DOHH2 (cell line): ENCODE data around the gene PORCN.

ENCODE experiments used
- EZH2phosphoT487 ChIP-seq: fragments of 200-600 bp; sonication (generic); IDR thresholded peaks from 2 replicates; pipeline ENCODE4 v1.6.1; 2017; ENCODE audit warnings: borderline replicate concordance, mild to moderate bottlenecking, antibody characterized with exemption, low read length, moderate library complexity, mixed read lengths
- TF ChIP-seq, protein P1 (sequence below): fragments of 200-600 bp; sonication (generic); IDR thresholded peaks from one replicate; pipeline ENCODE4 v1.5.1; 2014; ENCODE audit warnings: antibody characterized with exemption, mild to moderate bottlenecking, low read depth, low read length; ENCODE audit not compliant: poor library complexity, severe bottlenecking

GRCh38 chrX:48558271-48558670 is 49.5 kb downstream of the PORCN start:
- TF ChIP-seq, protein P1, sequence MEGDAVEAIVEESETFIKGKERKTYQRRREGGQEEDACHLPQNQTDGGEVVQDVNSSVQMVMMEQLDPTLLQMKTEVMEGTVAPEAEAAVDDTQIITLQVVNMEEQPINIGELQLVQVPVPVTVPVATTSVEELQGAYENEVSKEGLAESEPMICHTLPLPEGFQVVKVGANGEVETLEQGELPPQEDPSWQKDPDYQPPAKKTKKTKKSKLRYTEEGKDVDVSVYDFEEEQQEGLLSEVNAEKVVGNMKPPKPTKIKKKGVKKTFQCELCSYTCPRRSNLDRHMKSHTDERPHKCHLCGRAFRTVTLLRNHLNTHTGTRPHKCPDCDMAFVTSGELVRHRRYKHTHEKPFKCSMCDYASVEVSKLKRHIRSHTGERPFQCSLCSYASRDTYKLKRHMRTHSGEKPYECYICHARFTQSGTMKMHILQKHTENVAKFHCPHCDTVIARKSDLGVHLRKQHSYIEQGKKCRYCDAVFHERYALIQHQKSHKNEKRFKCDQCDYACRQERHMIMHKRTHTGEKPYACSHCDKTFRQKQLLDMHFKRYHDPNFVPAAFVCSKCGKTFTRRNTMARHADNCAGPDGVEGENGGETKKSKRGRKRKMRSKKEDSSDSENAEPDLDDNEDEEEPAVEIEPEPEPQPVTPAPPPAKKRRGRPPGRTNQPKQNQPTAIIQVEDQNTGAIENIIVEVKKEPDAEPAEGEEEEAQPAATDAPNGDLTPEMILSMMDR = no peak
- TF ChIP-seq EZH2phosphoT487 = no peak
